Measurements from ENCODE around the gene BEND3. TPM values are rescaled to one million over a fixed set of nuclear protein-coding genes. Genes with fewer than 3 reads are reported as not detected.
"Not testable (repeated sequence)": the region's sequence is repeated elsewhere in the genome, so short reads cannot be mapped to it uniquely, and the experiment has no call there.

BEND3 gene
- total RNA-seq, 1 donor from 2014 or later = 7.7 TPM

DNA sequence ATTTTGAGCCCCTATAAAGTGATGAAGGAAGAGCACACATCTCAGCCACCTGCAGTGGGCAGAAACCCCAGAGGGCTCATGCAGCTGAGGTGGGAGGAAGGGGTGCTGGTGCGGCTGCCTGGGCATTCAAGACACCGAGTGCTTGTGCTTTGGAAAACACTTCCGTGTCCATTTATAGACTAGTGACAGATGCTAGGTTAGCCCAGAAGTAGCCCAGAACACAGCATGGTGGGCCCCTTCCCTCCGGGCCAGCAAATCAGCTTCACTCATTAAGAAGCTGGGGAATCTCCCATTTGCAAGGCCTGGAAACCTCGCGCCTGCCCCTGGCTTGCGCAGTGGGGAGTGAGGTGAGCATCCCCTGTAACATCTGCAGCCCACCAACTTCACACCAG is 12.9 kb downstream of the BEND3 start:
- DNase-seq (ENCODE audit: low read depth) = no peak
- no peak overlapping the region for H3K4me3 ChIP-seq (ENCODE audit: low read depth, low read length)
- no peaks in the 10 kb centered on the region for H3K27me3 ChIP-seq (ENCODE audit: control insufficient read depth, insufficient read depth, low read length)
- TF ChIP-seq, protein P1, sequence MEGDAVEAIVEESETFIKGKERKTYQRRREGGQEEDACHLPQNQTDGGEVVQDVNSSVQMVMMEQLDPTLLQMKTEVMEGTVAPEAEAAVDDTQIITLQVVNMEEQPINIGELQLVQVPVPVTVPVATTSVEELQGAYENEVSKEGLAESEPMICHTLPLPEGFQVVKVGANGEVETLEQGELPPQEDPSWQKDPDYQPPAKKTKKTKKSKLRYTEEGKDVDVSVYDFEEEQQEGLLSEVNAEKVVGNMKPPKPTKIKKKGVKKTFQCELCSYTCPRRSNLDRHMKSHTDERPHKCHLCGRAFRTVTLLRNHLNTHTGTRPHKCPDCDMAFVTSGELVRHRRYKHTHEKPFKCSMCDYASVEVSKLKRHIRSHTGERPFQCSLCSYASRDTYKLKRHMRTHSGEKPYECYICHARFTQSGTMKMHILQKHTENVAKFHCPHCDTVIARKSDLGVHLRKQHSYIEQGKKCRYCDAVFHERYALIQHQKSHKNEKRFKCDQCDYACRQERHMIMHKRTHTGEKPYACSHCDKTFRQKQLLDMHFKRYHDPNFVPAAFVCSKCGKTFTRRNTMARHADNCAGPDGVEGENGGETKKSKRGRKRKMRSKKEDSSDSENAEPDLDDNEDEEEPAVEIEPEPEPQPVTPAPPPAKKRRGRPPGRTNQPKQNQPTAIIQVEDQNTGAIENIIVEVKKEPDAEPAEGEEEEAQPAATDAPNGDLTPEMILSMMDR (IDR thresholded peaks at IDR 0.05; ENCODE audit: insufficient read depth, low read length, poor library complexity, severe bottlenecking) = no peak
- H3K36me3 ChIP-seq (ENCODE audit: control insufficient read depth, insufficient read depth, low read length) = no peaks in the 10 kb centered on the region

DNA sequence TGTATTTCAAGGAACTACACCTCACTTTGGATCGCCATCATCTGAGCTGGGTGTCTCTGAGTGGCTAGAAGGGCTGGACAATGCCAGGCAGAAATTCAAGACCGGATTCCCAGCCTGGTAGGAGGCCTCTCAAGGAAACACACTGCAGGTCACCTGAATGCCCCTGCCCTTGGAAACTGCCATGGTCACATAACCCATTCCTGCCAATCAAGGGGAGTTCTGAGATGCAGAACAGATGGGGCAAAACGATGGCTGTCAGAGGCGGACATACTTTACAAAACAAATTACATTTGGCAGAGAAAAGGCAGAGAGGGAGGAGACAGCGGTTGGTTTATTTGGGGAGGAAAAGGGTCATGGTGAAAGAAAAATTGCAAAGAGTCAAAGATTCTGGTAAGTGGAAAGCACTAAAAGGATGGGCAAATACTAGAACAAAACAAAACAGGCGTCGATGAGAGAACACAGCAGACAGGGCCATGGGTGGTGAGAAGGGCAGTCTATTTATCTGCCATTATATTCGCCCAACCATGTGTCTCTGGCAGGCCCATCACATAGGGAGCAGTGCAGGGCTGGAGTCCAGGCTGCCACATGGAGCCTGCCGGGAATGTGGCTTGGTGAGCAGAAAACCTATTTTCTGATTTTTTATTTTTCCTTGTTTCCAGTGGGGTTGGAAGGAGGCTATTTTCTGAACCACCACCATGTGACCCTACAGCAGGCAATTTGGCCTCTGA is 13.5 kb downstream of the BEND3 start:
- Histone ChIP-seq H3K4me3 (ENCODE audit: low read depth, low read length) (no peak overlapping the region), H3K36me3 (ENCODE audit: control insufficient read depth, insufficient read depth, low read length) (no peaks in the 10 kb centered on the region), H3K27me3 (ENCODE audit: control insufficient read depth, insufficient read depth, low read length) (no peaks in the 10 kb centered on the region)
- no peak for DNase-seq (ENCODE audit: low read depth)
- TF ChIP-seq, protein P1 (IDR thresholded peaks at IDR 0.05; ENCODE audit: insufficient read depth, low read length, poor library complexity, severe bottlenecking) = no peak

DNA sequence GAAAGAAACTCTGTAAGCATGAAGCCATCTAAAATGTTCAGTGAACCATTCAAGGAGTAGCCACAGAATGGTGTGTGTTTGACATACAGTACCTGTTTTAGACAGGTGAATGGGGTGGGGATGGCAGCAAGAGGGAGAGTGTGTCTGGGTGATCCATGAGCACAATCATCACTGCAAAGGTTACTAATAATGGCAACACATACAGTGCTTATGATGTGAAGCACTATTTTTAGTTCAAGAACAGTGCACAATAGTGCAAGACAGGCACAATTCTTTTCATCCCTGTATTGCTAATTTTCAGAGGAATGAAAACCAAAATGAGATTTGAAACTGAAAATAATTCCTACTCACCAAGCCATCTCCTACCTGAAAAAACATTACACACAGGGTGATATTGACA is 14.1 kb downstream of the BEND3 start:
- TF ChIP-seq, protein P1 (IDR thresholded peaks at IDR 0.05; ENCODE audit: insufficient read depth, low read length, poor library complexity, severe bottlenecking) = no peak
- DNase-seq (ENCODE audit: low read depth) = no peak
- no peaks in the 10 kb centered on the region for H3K27me3 ChIP-seq (ENCODE audit: control insufficient read depth, insufficient read depth, low read length)
- H3K36me3 ChIP-seq (ENCODE audit: control insufficient read depth, insufficient read depth, low read length) = no peaks in the 10 kb centered on the region
- no peak overlapping the region for H3K4me3 ChIP-seq (ENCODE audit: low read depth, low read length)

DNA sequence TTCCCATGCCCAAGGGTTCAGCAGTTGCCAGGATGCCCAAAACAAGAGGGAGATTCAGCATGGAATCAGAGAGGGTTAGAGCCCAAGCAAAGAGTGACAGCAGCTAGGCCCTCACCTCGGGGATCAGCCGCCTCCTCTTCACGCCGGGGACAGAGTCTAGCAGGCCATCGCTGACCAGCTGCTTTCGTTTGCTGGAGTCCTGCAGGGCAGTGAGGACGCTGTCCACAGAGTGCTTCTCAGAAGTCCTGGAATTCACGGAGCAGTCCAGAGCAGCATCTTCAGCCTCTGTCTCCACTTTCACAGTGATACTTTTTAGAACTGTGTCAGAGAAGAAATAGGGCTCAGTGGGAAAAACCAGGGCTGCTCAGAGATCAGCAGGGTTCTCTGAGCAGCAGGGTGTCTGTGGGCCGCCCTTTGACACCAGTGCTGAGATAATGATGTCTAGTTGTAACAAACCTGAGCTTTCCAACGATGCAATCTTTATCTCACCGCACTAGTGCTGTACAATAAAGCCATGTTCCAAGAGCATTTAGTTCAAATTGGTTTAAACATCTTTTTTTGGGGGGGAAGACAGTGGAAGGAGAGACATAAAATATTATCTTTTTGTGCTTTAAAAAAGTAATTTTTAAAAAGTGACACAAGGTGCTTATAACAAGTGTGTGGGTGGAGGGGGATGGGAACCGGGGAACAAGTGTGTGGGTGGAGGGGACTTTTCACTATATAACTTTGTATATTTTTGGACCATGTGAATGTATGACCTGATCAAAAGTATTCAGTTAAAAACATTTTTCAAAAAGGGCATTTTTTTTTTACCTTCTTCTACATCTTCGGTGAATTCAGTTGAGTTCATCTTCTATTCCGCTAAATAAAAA is 16.6 kb downstream of the BEND3 start:
- no peak overlapping the region for H3K4me3 ChIP-seq (ENCODE audit: low read depth, low read length)
- no peaks in the 10 kb centered on the region for H3K36me3 ChIP-seq (ENCODE audit: control insufficient read depth, insufficient read depth, low read length)
- TF ChIP-seq, protein P1 (IDR thresholded peaks at IDR 0.05; ENCODE audit: insufficient read depth, low read length, poor library complexity, severe bottlenecking) = no peak
- no peak for DNase-seq (ENCODE audit: low read depth)
- no peaks in the 10 kb centered on the region for H3K27me3 ChIP-seq (ENCODE audit: control insufficient read depth, insufficient read depth, low read length)

DNA sequence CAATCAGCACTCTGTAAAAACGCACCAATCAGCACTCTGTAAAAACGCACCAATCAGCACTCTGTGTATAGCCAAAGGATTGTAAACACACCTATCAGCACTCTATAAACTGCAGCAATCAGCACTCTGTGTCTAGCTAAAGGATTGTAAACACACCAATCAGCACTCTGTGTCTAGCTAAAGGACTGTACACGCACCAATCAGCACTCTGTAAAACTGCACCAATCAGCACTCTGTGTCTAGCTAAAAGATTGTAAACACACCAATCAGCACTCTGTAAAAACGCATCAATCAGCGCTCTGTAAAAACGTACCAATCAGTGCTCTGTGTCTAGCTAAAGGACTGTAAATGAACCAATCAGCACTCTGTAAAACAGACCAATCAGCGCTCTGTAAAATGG is 30.9 kb downstream of the BEND3 start:
- H3K27me3 ChIP-seq (ENCODE audit: control insufficient read depth, insufficient read depth, low read length); H3K4me3 ChIP-seq (ENCODE audit: low read depth, low read length); DNase-seq (ENCODE audit: low read depth): not testable (repeated sequence)

DNA sequence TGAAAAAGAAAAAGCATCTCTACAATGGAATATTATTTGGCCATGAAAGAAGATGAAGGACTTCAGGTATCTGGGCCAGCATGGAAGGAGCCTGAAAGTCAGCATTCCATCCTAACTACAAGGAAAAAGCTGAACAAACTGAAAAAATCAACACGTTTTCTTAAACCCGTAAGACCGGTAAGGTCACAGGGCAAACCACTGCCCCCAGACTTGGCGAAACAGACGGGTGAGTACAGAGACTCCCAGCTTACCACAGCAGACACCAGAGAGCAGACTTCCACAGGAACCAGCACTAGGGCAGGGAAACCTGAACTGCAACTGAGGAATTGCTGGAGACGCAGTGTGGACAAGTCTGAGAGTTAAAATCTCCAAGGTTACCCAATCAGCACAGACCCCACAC is 31.4 kb downstream of the BEND3 start:
- H3K27me3 ChIP-seq (ENCODE audit: control insufficient read depth, insufficient read depth, low read length) = no peaks in the 10 kb centered on the region
- TF ChIP-seq, protein P1 (IDR thresholded peaks at IDR 0.05; ENCODE audit: insufficient read depth, low read length, poor library complexity, severe bottlenecking) = no peak
- no peak for DNase-seq (ENCODE audit: low read depth)
- no peaks in the 10 kb centered on the region for H3K36me3 ChIP-seq (ENCODE audit: control insufficient read depth, insufficient read depth, low read length)
- no peak overlapping the region for H3K4me3 ChIP-seq (ENCODE audit: low read depth, low read length)

More for the DNA sequence above, 30.9 kb downstream of the BEND3 start:
- not testable (repeated sequence) for H3K36me3 ChIP-seq (ENCODE audit: control insufficient read depth, insufficient read depth, low read length)
